Caco-2 (cell line): Measurements from ENCODE around the gene KATNB1. TPM values are rescaled to one million over a fixed set of nuclear protein-coding genes. Genes with fewer than 3 reads are reported as not detected.

Experiments
- BruUV-seq: library from RNA; stranded (reverse); fragments of 400-500 nt; replicated peaks from 2 replicates; lab custom pipeline; 2021; lab: Mats Ljungman, UMichigan
- CTCF ChIA-PET: fragments of 300-600 bp; sonication (Branson Sonifier 250); formaldehyde crosslinking; loops from one replicate; lab custom pipeline; 2022; ENCODE audit warnings: antibody characterized with exemption; lab: Charles Lee
- POLR2A ChIA-PET: fragments of 300-600 bp; sonication (Branson Sonifier 250); formaldehyde crosslinking; loops from one replicate; lab custom pipeline; 2022; ENCODE audit warnings: antibody characterized with exemption; lab: Charles Lee
- DNase-seq, 2 experiments: peaks; one replicate each; pipeline versions ENCODE4 v3.0.0 to v3.0.0-alpha.2; 2020 to 2022
- H3K27me3 ChIP-seq: replicated peaks from 2 replicates; pipeline ENCODE4 v1.6.0; 2011; ENCODE audit warnings: low read length; ENCODE audit not compliant: control insufficient read depth, insufficient read depth
- H3K36me3 ChIP-seq: 2 replicates; pipeline ENCODE4 v1.5.1; 2011; ENCODE audit warnings: low read length; ENCODE audit not compliant: control insufficient read depth, insufficient read depth
- H3K4me1 ChIP-seq: fragments of 250-450 bp; sonication (Bioruptor Pico); 2 replicates; pipeline ENCODE4 v1.5.1; 2020; ENCODE audit warnings: mild to moderate bottlenecking
- H3K4me3 ChIP-seq: 2 replicates; pipeline ENCODE4 v1.5.1; 2011; ENCODE audit warnings: low read depth, mild to moderate bottlenecking, control low read depth, low read length
- H3K9me3 ChIP-seq: fragments of 250-450 bp; sonication (Bioruptor Pico); 2 replicates; pipeline ENCODE4 v1.5.1; 2020; ENCODE audit warnings: mild to moderate bottlenecking, moderate library complexity
- H3K27ac Mint-ChIP-seq: one replicate; pipeline ENCODE4 v1.8.0; 2022; ENCODE audit warnings: mixed read lengths; ENCODE audit not compliant: unreplicated experiment
- H3K27me3 Mint-ChIP-seq: one replicate; pipeline ENCODE4 v1.8.0; 2022; ENCODE audit warnings: mixed read lengths; ENCODE audit not compliant: insufficient read depth, unreplicated experiment
- H3K36me3 Mint-ChIP-seq: one replicate; pipeline ENCODE4 v1.8.0; 2022; ENCODE audit warnings: mild to moderate bottlenecking, mixed read lengths; ENCODE audit not compliant: insufficient read depth, unreplicated experiment
- H3K4me1 Mint-ChIP-seq: one replicate; pipeline ENCODE4 v1.8.0; 2022; ENCODE audit warnings: low read depth, mixed read lengths; ENCODE audit not compliant: unreplicated experiment
- H3K4me3 Mint-ChIP-seq: one replicate; pipeline ENCODE4 v1.8.0; 2022; ENCODE audit warnings: mild to moderate bottlenecking, moderate library complexity, mixed read lengths; ENCODE audit not compliant: unreplicated experiment
- H3K9me3 Mint-ChIP-seq: one replicate; pipeline ENCODE4 v1.8.0; 2022; ENCODE audit warnings: mixed read lengths; ENCODE audit not compliant: unreplicated experiment
- intact Hi-C: fragments of 100-400 bp; cut with micrococcal nuclease; formaldehyde crosslinking; loops from one replicate; pipeline ENCODE4 v1.10.0; 2022; ENCODE audit not compliant: unreplicated experiment
- total RNA-seq: library from RNA; stranded (reverse); gene quantifications from 2 replicates; pipeline ENCODE4 v1.2.3, GENCODE V29; 2022
- TF ChIP-seq, protein P1 (sequence below), 2 experiments: fragments of 200-600 bp in 1 of 2; IDR thresholded peaks; 1 replicate in 1 of 2; 2 replicates in 1 of 2; pipeline versions ENCODE4 v1.5.1 to v1.8.0; 2011 to 2022; ENCODE audit warnings: antibody characterized with exemption in 1 of 2, control low read depth in 1 of 2, inconsistent platforms in 1 of 2, low read depth in 1 of 2, low read length in 1 of 2, mild to moderate bottlenecking in 1 of 2, moderate library complexity in 1 of 2; ENCODE audit not compliant: insufficient read depth in 1 of 2, severe bottlenecking in 1 of 2, unreplicated experiment in 1 of 2

Gene KATNB1
- total RNA-seq, 1 experiment from 2014 or later: 32.4 TPM

- no TSS peak for BruUV-seq
- H3K9me3 Mint-ChIP-seq: no peaks in the 10 kb centered on the region
- H3K36me3 Mint-ChIP-seq: peaks cover 4% of the 10 kb centered on the region
- H3K4me3 ChIP-seq: no peak overlapping the region
- H3K27me3 ChIP-seq: no peaks in the 10 kb centered on the region
- no peaks in the 10 kb centered on the region for H3K9me3 ChIP-seq
- TF ChIP-seq, protein P1, sequence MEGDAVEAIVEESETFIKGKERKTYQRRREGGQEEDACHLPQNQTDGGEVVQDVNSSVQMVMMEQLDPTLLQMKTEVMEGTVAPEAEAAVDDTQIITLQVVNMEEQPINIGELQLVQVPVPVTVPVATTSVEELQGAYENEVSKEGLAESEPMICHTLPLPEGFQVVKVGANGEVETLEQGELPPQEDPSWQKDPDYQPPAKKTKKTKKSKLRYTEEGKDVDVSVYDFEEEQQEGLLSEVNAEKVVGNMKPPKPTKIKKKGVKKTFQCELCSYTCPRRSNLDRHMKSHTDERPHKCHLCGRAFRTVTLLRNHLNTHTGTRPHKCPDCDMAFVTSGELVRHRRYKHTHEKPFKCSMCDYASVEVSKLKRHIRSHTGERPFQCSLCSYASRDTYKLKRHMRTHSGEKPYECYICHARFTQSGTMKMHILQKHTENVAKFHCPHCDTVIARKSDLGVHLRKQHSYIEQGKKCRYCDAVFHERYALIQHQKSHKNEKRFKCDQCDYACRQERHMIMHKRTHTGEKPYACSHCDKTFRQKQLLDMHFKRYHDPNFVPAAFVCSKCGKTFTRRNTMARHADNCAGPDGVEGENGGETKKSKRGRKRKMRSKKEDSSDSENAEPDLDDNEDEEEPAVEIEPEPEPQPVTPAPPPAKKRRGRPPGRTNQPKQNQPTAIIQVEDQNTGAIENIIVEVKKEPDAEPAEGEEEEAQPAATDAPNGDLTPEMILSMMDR (IDR thresholded peaks at IDR 0.05; ENCODE audit: insufficient read depth in 1 of 2, low read depth in 1 of 2, low read length in 1 of 2, severe bottlenecking in 1 of 2, unreplicated experiment in 1 of 2): no peak
- H3K4me1 Mint-ChIP-seq: no peaks in the 10 kb centered on the region
- H3K27me3 Mint-ChIP-seq: no peaks in the 10 kb centered on the region
- no peak overlapping the region for H3K4me3 Mint-ChIP-seq
- intact Hi-C loops: no loop called here
- ChIA-PET POLR2A (no interaction called here), CTCF (interaction anchor here (0.6 kb wide), 1 partner anchor 39 kb away, joined by 5 read pairs; no protein-coding TSS in a partner anchor)
- no peak for DNase-seq
- H3K36me3 ChIP-seq: no peaks in the 10 kb centered on the region
- no peaks in the 10 kb centered on the region; the same call in 1 of the 2 replicates for H3K4me1 ChIP-seq
- no peak overlapping the region for H3K27ac Mint-ChIP-seq
These were observed 7.9 kb downstream of the KATNB1 start for GRCh38 chr16:57743458-57743857.

GRCh38 chr16:57743886-57744641, 8.5 kb downstream of the KATNB1 start:
- no TSS peak for BruUV-seq
- Histone ChIP-seq H3K9me3 (no peaks in the 10 kb centered on the region), H3K27me3 (no peaks in the 10 kb centered on the region), H3K4me1 (peaks cover 4% of the 10 kb centered on the region; the same call in 1 of the 2 replicates), H3K36me3 (no peaks in the 10 kb centered on the region), H3K4me3 (no peak overlapping the region)
- ChIA-PET POLR2A (no interaction called here), CTCF (no interaction called here)
- Mint-ChIP-seq H3K27ac (no peak overlapping the region), H3K9me3 (no peaks in the 10 kb centered on the region), H3K36me3 (peaks cover 4% of the 10 kb centered on the region), H3K4me1 (no peaks in the 10 kb centered on the region), H3K4me3 (no peak overlapping the region), H3K27me3 (no peaks in the 10 kb centered on the region)
- intact Hi-C loops: no loop called here
- peak in 1 of 2 experiments; percentile 2 for DNase-seq
- TF ChIP-seq, protein P1 (IDR thresholded peaks at IDR 0.05; ENCODE audit: insufficient read depth in 1 of 2, low read depth in 1 of 2, low read length in 1 of 2, severe bottlenecking in 1 of 2, unreplicated experiment in 1 of 2): no peak

DNA sequence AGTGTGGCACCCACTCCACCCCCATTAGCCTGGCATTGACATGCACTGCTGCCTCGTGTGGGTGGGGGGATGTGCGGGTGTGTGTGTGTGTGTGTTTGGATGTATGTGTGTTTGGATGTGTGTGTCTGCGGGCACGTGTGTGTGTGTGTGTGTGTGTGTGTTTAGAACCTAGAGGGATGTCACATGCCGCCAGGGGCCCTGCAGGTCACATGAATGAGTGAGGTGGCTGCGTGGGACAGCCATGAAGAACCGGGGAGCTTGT, 9.0 kb downstream of the KATNB1 start:
- POLR2A ChIA-PET: no interaction called here
- intact Hi-C loops: no loop called here
- H3K36me3 Mint-ChIP-seq: peaks cover 4% of the 10 kb centered on the region
- no peak overlapping the region for H3K4me3 Mint-ChIP-seq
- CTCF ChIA-PET: no interaction called here
- no peaks in the 10 kb centered on the region for H3K27me3 Mint-ChIP-seq
- DNase-seq: no peak
- H3K4me1 Mint-ChIP-seq: no peaks in the 10 kb centered on the region
- TF ChIP-seq, protein P1 (IDR thresholded peaks at IDR 0.05; ENCODE audit: insufficient read depth in 1 of 2, low read depth in 1 of 2, low read length in 1 of 2, severe bottlenecking in 1 of 2, unreplicated experiment in 1 of 2): no peak
- H3K4me3 ChIP-seq: no peak overlapping the region
- H3K9me3 Mint-ChIP-seq: no peaks in the 10 kb centered on the region
- H3K27ac Mint-ChIP-seq: no peak overlapping the region
- peaks cover 4% of the 10 kb centered on the region; the same call in 1 of the 2 replicates for H3K4me1 ChIP-seq
- BruUV-seq: no TSS peak
- no peaks in the 10 kb centered on the region for H3K36me3 ChIP-seq
- no peaks in the 10 kb centered on the region for H3K27me3 ChIP-seq
- H3K9me3 ChIP-seq: no peaks in the 10 kb centered on the region
